Smooth muscle cell (in vitro differentiated cells): ENCODE measurements around the gene BLM. TPM values are rescaled to one million over a fixed set of nuclear protein-coding genes. Genes with fewer than 3 reads are reported as not detected.

Source experiments
- DNase-seq: peaks from one replicate; lab custom pipeline; 2025; ENCODE audit not compliant: unreplicated experiment; lab: John Stamatoyannopoulos, UW
- H2AFZ ChIP-seq: fragments of 200-600 bp; sonication (generic); 2 replicates; pipeline ENCODE4 v1.6.0; 2016; ENCODE audit warnings: antibody characterized with exemption, low read depth, mild to moderate bottlenecking
- H3F3A ChIP-seq: fragments of 200-600 bp; sonication (generic); 2 replicates; pipeline ENCODE4 v1.6.0; 2017; ENCODE audit warnings: antibody characterized with exemption, low read depth
- H3K27ac ChIP-seq: fragments of 200-600 bp; sonication (generic); 2 replicates; pipeline ENCODE4 v1.5.1; 2016; ENCODE audit warnings: low read depth, mild to moderate bottlenecking
- H3K27me3 ChIP-seq: fragments of 200-600 bp; sonication (generic); 2 replicates; pipeline ENCODE4 v1.6.1; 2016; ENCODE audit warnings: low read depth, mild to moderate bottlenecking
- H3K36me3 ChIP-seq: fragments of 200-600 bp; sonication (generic); 2 replicates; pipeline ENCODE4 v1.5.1; 2016; ENCODE audit warnings: low read depth
- H3K4me1 ChIP-seq: fragments of 200-600 bp; sonication (generic); 2 replicates; pipeline ENCODE4 v1.5.1; 2016; ENCODE audit warnings: low read depth
- H3K4me2 ChIP-seq: fragments of 200-600 bp; sonication (generic); 2 replicates; pipeline ENCODE4 v1.6.0; 2016; ENCODE audit warnings: mild to moderate bottlenecking
- H3K4me3 ChIP-seq: fragments of 200-600 bp; sonication (generic); 2 replicates; pipeline ENCODE4 v1.5.1; 2016; ENCODE audit warnings: mild to moderate bottlenecking
- H3K79me2 ChIP-seq: fragments of 200-600 bp; sonication (generic); 2 replicates; pipeline ENCODE4 v1.6.0; 2016; ENCODE audit warnings: low read depth, mild to moderate bottlenecking
- H3K9ac ChIP-seq: fragments of 200-600 bp; sonication (generic); 2 replicates; pipeline ENCODE4 v1.6.0; 2016; ENCODE audit warnings: low read depth
- H3K9me3 ChIP-seq: fragments of 200-600 bp; sonication (generic); replicated peaks from 2 replicates; pipeline ENCODE4 v1.5.1; 2016; ENCODE audit warnings: low read depth
- H4K20me1 ChIP-seq: fragments of 200-600 bp; sonication (generic); 2 replicates; pipeline ENCODE4 v1.6.0; 2016; ENCODE audit warnings: low read depth
- WGBS: methylation state at CpG from one replicate; pipeline ENCODE4 v1.1.7; 2016; ENCODE audit warnings: low lambda C conversion rate; 5-methylcytosine and 5-hydroxymethylcytosine counted together
- polyA plus RNA-seq: library from polyadenylated mRNA; unstranded; fragments of >200 nt; fragmentation: Nextera tagmentation; extraction: Ambion mirVana; gene quantifications from 2 replicates; pipeline ENCODE4 v1.2.1, GENCODE V29; 2016
- total RNA-seq: library from RNA; depleted of rRNA; stranded (reverse); fragments of >200 nt; gene quantifications from 2 replicates; pipeline ENCODE4 v1.2.3, GENCODE V29; 2014
- TF ChIP-seq, protein P1 (sequence below): fragments of 200-600 bp; sonication (generic); IDR thresholded peaks from 2 replicates; pipeline ENCODE4 v1.5.1; 2017; ENCODE audit warnings: borderline replicate concordance, mild to moderate bottlenecking, antibody characterized with exemption; ENCODE audit not compliant: insufficient read depth, poor library complexity, severe bottlenecking

Gene BLM
- total and polyA plus RNA-seq, 2 experiments from 2014 or later, result 3.1 to 4.9 TPM

DNA sequence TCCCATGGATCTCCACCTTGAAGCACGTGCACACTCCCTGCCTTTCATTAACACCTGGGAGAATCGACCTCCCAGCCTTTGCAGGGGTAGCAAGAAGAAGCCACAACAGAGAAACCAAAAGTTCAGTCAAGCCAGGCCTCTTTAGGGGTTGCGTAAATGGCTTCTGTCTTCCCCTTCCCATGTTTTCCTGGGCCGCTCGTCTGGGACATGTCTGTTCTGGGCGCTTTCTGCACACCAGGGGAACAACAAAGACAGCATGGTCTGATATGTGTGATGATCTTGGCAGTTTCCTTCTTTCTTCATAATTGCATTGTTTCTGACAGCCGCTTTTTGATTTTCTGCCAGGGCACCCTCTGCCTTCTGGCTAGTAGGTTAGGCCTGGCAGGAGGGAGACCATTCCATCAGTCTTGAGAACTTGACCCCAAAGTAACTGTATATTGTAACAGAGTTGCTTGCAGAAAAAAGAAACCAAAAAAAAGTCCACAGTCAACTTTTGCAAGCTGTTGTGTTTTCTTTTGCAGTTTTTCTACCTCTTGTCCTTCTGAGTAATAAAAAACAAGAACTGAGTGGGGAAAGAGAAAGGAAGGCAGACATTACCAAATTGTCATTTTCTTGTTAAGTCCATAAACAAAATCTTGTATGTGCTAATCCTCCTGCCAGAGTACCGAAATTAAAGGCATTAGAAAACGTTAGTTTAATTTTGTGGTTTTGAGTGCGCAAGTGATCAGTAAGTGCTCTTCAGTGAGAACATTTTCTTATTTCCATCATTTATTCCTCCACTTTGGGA, 95.2 kb downstream of the BLM start:
- Histone ChIP-seq H3K36me3 (no peaks in the 10 kb centered on the region), H3F3A (peaks cover 18% of the 10 kb centered on the region), H3K4me2 (no peak overlapping the region), H3K9me3 (no peaks in the 10 kb centered on the region), H3K27me3 (no peaks in the 10 kb centered on the region), H3K27ac (no peak overlapping the region), H3K9ac (no peak overlapping the region), H2AFZ (no peak overlapping the region), H3K4me3 (no peak overlapping the region), H3K79me2 (no peaks in the 10 kb centered on the region), H3K4me1 (no peaks in the 10 kb centered on the region), H4K20me1 (no peaks in the 10 kb centered on the region)
- WGBS, result 74% methylated on average over 10 of the region's 10 CpGs
- DNase-seq, result no peak
- TF ChIP-seq, protein P1, sequence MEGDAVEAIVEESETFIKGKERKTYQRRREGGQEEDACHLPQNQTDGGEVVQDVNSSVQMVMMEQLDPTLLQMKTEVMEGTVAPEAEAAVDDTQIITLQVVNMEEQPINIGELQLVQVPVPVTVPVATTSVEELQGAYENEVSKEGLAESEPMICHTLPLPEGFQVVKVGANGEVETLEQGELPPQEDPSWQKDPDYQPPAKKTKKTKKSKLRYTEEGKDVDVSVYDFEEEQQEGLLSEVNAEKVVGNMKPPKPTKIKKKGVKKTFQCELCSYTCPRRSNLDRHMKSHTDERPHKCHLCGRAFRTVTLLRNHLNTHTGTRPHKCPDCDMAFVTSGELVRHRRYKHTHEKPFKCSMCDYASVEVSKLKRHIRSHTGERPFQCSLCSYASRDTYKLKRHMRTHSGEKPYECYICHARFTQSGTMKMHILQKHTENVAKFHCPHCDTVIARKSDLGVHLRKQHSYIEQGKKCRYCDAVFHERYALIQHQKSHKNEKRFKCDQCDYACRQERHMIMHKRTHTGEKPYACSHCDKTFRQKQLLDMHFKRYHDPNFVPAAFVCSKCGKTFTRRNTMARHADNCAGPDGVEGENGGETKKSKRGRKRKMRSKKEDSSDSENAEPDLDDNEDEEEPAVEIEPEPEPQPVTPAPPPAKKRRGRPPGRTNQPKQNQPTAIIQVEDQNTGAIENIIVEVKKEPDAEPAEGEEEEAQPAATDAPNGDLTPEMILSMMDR, result no peak

DNA sequence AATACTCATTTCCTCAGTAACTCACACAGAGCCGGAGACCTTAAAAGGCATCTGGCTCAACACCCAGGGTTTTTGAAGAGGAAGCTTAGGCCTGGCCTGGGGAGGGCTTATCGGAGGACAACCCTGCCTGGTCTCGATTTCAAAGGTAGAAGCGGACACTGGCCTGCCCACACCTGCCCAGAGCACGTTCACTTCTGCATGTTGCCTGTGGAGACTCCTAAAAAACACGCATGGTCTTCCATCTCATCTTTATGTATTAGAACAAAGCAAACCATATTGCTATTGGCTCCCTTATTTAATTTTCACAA, 95.8 kb downstream of the BLM start:
- no peak for DNase-seq
- H3K79me2 ChIP-seq, result no peaks in the 10 kb centered on the region
- no peaks in the 10 kb centered on the region for H3K4me1 ChIP-seq
- 82% methylated on average over 6 of the region's 6 CpGs for WGBS
- H3K9me3 ChIP-seq, result no peaks in the 10 kb centered on the region
- H4K20me1 ChIP-seq, result no peaks in the 10 kb centered on the region
- TF ChIP-seq, protein P1, result no peak
- H3F3A ChIP-seq, result peaks cover 15% of the 10 kb centered on the region
- H3K36me3 ChIP-seq, result no peaks in the 10 kb centered on the region
- no peak overlapping the region for H3K4me3 ChIP-seq
- H3K27ac ChIP-seq, result no peak overlapping the region
- H3K9ac ChIP-seq, result no peak overlapping the region
- H3K27me3 ChIP-seq, result no peaks in the 10 kb centered on the region
- H2AFZ ChIP-seq, result no peak overlapping the region
- H3K4me2 ChIP-seq, result no peak overlapping the region

DNA sequence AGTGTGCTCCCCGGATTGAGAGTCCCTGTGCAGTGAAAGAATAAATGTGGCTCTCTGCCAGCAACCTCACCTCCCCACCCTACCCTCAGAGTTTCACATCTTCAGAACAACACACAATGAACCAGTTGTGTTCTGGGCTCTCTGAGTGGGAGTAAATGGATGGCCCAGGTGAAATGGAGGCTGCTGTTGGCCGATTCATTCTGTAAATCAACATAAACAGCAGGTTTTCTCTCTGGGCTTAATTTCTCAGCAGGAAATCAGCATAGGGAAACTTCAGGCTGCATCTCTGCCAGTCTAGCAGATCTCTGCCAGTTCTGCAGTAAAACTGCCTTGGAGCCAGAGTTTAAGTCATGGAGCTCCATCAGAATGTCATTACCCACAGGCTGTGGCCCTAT, 96.6 kb downstream of the BLM start:
- Histone ChIP-seq H3K9ac (no peak overlapping the region), H3K4me1 (no peaks in the 10 kb centered on the region), H4K20me1 (no peaks in the 10 kb centered on the region), H3K27ac (peak overlapping the region; percentile 4), H3K4me3 (no peak overlapping the region), H2AFZ (no peak overlapping the region), H3K9me3 (no peaks in the 10 kb centered on the region), H3F3A (peaks cover 8% of the 10 kb centered on the region), H3K36me3 (no peaks in the 10 kb centered on the region), H3K79me2 (no peaks in the 10 kb centered on the region), H3K27me3 (no peaks in the 10 kb centered on the region), H3K4me2 (no peak overlapping the region)
- no peak for DNase-seq
- WGBS, result 67% methylated on average over 2 of the region's 2 CpGs
- TF ChIP-seq, protein P1, result no peak
